GM12892 (cell line): ENCODE results near the gene GXYLT2.

Source experiments
- POLR2A ChIP-seq: IDR thresholded peaks from 2 replicates; pipeline ENCODE4 v1.6.1; 2011; ENCODE audit warnings: low read depth, low read length, control low read depth
- POLR2AphosphoS5 ChIP-seq: IDR thresholded peaks from 2 replicates; pipeline ENCODE4 v1.6.1; 2011; ENCODE audit warnings: low read depth, low read length, control low read depth
- TAF1 ChIP-seq: IDR thresholded peaks from 2 replicates; pipeline ENCODE4 v1.6.1; 2011; ENCODE audit warnings: low read depth, mild to moderate bottlenecking, control low read depth, low read length, borderline replicate concordance

GRCh38 chr3:72848703-72849081 is 39.2 kb upstream of the GXYLT2 start:
- TF ChIP-seq POLR2AphosphoS5 = no peak
- no peak for TF ChIP-seq TAF1
- no peak for TF ChIP-seq POLR2A
